Measurements from ENCODE around the gene HTR2B.
A peak's percentile ranks its signal among the peaks of the same experiment; 100 is the strongest.
"Not testable (repeated sequence)": the region's sequence is repeated elsewhere in the genome, so short reads cannot be mapped to it uniquely, and the experiment has no call there.

Gene HTR2B

DNA sequence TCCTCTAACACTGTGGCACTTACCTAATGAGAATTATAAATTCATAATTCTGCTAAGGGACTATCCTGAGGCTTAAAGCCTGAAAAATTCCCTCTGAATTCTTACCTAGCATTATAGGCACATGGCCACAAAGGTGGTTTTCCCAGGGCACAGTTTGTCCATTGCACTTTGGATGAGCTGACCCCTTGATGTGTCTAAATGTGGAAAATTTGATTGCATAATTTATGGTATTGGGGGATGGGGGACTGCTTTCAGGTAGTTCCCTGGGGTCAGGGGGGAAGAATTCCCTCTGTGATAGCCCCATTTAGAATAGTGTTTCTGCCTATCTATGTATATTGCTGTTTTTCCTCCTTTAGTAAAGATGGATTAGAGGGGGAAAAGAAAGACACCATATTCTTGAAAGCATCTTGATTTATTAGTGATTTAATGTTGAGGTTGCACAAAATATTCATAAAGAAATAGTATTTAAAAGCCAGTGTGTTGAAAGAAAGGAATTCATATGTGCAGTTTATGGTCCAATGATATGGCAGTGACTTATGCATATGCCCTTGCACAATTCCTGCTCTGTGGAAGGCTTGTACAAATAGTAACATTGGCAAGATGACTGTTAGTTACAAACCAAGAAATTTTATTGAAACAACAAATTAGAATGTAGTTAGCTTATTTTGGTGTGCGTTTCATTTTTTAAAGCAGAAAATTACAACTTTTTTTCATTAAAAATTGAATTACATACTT lies 8.7 kb upstream of the HTR2B start:
- DNase-seq (ENCODE audit: low read depth) = no peak

DNA sequence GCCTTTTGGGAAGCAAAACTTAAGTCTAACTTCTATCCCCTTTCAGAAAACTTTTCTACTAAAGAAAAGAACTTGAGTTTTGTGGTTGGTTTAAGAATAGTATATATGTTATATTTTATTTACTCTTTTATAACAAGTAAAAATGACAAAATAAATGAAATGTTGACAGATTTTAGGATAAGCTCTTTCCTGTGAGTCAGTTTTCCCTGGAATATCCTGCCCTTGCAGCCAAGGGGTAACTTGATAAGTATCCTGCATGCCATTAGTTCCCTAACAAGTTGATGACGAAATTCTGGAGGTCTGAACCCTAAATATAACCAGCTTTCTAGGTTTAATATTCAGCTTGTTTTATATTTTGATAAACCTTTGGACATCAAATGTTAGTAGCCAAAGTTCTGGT lies 7.3 kb upstream of the HTR2B start:
- no peak for DNase-seq (ENCODE audit: low read depth)

DNA sequence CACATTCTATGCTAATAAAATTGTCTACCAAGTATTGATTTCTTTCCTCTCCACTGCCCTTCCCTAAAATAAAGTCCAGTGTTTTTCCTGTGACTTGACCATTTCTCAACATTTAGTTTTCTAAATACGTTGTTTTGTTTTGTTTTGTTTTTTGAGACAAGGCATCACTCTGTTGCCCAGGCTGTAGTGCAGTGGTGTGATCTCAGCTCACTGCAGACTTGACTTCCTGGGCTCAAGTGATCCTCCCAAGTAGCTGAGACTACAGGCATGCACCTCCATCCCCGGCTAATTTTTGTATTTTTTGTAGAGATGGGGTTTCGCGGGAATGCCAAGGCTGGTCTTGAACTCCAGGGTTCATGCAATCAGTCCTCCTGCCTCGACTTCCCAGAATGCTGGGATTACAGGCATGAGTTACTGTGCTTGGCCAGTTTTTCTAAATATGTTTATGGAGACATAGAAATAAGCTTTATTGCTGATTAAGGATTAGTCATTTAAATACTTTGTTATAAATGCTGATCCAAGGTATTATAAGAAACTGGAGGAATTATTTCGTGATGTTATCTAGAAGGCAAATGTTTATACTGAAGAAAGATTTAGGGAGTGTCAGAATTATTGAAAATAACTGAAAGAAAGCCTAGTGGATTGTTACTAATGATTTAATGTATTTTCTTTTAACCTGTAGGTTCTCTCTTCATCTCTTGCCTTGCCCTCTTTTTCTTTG lies 5.7 kb upstream of the HTR2B start:
- no peak for DNase-seq (ENCODE audit: low read depth)

DNA sequence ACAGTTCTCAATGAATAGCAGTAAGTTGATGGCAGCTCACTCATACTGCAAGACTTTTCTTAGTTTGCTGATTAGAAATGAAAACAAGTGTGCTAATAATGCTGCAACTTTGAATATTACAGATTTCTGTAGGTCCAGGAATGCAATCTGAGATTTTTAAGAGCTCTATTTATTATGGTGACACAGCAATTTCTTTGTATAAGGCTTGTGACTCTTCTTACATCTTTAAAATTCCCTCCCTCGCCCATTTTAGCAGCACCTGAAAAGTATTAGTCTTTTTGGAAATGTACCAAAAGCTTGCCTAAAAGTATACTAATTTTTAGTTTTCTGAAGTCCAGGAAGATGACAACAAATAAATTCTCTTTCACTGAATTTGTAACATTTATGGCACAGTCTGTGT lies 4.4 kb upstream of the HTR2B start:
- DNase-seq (ENCODE audit: low read depth) = no peak

DNA sequence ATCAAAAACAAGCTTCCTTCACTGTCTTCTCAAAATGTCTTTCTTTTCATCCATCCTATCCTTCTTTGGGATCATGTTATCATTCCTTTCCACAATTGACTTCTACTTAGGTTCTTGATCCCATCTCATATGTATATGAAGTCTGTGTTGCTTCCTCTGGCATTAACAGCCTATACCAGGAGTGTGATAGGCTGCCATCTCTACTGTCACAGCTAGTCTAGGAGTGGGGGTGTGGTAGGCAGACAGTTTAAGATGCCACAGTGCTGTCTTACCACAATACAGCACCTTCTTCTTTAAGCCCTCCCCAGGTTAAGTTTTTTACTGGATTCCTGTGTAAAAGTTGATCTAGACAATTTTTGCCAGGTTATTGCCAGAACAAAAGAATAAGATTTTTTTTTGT lies 3.7 kb upstream of the HTR2B start:
- DNase-seq (ENCODE audit: low read depth) = no peak

DNA sequence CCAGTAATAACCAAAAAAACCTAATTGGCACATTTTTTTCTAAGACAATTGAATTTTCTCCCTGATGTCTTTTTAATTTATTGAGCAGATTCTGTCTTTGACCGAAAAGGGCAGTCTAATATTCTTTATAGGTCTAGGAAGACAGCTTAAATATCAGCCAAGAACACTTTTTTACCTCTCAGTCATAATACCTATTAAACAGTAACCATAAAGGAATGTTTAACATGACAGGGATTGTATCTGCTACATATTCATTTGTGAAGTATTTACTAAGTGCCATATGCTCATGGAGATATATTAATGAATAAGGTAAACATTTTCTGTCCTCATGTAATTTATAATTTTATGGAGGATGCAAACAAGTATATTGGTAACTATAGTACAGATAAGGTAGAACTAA lies 3.1 kb upstream of the HTR2B start:
- no peak for DNase-seq (ENCODE audit: low read depth)

DNA sequence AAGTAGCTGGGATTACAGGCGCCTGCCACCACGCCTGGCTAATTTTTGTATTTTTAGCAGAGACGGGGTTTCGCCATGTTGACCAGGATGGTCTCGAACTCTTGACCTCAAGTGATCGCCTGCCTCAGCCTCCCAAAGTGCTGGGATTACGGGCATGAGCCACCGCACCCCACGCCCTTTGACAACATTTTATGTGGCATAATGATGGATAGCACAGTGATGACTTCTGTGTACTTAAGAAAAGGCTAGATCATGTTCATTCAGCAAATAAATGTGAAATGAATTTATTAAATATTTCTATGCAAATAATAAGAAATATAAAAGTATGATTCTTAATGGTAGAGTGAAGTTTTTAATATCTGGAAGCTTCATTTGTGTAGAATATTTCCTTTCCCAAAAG lies 2.6 kb upstream of the HTR2B start:
- DNase-seq (ENCODE audit: low read depth) = no peak

DNA sequence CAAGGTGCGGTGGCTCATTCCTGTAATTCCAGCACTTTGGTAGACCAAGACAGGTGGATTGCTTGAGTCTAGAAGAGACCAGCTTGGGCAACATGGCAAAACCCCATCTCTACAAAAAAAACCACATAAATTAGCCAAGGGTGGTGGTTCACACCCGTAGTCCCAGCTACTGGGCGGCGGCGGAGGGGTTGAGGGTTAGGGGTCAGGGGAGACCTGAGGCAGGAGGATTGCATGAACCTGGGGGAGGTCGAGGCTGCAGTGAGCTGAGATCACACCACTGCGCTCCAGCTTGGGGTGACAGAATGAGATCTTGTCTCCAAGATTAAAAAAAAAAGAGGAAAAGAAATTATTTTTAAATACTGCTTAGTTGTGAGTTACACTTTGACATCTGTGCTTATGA lies 1.3 kb upstream of the HTR2B start:
- no peak for DNase-seq (ENCODE audit: low read depth)

DNA sequence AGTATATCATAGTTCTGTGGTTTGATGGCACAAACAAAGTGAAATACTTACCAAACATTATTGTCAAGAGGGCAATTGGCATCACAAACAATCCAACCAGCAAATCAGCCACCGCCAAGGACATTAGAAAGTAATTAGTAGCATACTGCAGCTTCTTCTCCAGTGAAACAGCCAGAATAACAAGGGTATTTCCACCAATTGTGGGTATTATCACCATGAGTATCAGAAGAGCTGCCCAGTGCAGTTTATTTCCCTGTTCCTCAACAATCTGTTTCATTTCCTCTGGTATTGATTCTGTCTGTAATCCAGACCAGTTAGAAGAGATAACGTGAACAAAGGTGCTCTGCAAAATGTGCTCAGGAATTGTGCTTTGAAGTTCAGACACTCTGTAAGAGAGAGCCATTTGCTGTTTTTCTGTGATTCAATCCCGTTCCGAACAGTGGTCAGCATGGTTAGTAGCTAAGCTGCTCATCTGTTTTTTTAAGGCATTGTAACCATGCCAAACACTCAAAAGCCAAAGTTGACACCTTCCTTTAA lies 1.4 kb downstream of the HTR2B start:
- DNase-seq (ENCODE audit: low read depth) = no peak

DNA sequence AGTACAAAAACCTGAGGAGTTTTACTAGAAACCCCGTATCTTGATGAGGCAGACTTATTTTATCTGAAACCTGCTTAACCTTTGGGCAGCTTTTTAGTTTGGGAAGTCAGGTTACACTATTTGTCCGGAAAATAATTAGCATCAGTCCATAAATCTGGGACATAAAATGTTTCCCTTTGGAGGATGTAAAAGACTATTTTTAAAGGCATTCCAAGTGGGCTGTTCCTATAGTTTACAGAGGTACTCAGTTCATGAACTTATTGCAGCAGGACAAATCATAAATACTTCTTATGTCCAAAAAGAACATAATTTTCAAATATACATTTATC lies 6.3 kb downstream of the HTR2B start:
- DNase-seq (ENCODE audit: low read depth) = no peak

DNA sequence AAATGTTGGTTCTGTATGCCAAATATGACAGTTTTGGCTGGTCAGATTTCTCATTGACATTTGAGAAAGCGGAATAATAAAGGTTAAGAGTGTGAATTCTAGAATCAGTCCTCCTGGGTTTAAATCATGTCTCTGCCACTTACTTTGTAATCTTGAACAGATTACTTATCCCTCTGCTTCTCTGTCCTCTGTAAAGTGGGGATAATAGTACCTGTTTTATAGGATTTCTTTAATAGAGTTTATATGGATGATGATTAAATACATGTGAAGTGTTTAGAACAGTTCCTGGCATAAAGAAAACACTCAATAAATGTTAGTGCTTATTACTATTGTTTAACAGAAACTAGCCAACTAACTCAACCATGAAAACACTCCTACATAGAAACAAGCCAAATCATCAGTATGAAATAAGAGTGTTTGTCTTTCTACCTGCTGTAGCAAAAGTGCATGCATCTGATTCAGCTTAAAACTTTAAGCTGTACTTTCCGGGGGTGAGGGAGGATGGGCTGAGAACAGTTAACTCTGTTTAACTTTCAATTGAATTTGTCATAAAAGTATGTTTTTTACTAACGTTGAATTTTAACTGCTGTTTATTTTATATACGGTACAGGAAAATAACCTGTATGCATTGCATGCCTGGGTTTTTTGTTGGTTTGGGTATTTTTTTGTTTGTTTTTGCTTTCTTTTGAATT lies 6.8 kb downstream of the HTR2B start:
- DNase-seq (ENCODE audit: low read depth) = no peak

DNA sequence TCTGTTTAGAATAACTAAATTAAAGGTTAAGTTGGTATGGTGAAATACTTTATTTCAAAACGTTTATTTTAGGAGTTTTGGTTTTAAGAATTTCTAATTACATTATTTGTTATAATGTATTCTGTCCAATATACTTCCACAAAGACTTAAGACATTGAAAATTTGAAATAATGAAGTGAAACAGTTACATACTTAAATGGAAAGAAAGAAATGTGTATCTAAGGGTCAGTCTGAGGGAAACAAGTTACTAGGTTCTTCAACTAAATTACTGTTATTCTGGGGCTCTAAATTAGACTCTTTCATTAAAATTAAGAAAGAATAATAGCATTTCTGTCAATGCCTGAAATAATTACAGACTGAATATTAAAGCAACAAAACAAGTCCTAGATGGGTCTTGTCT lies 7.7 kb downstream of the HTR2B start:
- no peak for DNase-seq (ENCODE audit: low read depth)

DNA sequence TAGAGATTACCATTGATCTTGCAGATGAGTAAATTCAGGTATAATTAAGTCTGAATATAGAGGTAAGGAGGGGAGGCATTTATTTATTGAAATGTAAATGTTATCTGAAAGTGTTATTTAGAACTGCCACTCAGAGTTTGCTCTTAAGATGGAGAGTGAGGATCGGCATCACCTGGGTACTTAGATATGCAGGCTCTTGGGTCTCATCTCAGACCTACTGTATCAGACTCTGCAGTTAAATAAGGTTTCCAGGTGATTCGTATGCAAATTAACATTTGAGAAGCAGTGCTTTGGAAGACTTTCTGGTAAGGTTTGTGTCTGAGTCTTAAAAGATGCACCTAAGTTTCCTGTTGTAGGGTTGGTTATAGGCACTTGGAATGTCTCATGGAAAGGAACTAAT lies 9.2 kb downstream of the HTR2B start:
- DNase-seq (ENCODE audit: low read depth) = no peak

DNA sequence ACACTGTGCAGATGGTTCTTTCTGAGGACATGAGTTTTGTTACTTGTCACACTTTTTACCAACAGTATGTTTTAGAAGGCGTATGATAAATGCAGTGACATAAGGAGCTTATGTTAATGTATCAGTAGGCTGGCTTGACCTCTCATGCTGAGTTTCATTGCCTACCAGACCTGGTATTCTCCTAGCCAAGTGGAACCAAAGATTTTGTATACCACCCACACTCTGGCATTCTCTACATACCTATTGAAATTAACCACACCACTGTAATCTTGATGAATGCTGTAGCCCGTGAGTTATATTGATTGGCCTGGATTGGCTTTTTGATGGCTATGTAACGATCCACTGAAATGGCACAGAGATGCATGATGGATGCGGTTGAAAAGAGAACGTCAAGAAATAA lies 11.4 kb downstream of the HTR2B start:
- DNase-seq (ENCODE audit: low read depth) = no peak

DNA sequence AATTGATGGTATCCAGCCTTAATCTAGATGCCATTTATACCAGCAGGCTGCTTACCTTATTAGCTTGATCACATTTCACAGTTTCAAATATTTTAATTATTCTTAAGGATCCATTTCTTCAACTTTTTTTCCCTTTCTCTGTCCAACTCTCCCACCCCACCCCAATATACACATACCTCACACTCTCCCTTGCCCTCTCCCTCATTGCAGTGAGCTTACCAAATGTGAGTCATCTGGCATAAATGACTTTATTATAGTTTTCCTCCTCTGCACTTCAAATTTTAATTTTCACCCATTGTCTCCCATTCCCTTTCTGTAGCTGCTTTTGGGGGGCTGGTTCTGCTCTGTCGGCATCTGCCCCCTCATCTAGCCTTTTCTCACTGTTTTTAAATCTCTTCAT lies 12.9 kb downstream of the HTR2B start:
- DNase-seq (ENCODE audit: low read depth) = no peak

DNA sequence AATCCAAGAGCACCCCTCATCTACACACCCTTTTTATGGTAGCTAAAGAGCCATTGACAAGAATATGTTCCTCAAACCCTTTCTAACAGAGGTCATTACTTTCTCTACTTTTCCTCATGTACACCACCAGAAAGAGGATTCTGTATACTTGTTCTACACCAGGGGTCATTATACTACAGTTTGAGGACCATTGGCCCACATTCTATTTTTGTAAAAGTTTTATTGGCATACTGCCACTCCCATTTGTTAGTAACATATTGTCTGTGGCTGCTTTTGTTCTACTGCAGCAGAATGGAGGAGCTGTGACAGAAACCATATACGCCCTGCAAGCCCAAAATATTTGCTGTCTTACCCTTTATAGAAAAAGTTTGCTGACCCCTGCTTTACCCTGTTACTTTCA lies 14.3 kb downstream of the HTR2B start:
- DNase-seq (ENCODE audit: low read depth) = no peak

DNA sequence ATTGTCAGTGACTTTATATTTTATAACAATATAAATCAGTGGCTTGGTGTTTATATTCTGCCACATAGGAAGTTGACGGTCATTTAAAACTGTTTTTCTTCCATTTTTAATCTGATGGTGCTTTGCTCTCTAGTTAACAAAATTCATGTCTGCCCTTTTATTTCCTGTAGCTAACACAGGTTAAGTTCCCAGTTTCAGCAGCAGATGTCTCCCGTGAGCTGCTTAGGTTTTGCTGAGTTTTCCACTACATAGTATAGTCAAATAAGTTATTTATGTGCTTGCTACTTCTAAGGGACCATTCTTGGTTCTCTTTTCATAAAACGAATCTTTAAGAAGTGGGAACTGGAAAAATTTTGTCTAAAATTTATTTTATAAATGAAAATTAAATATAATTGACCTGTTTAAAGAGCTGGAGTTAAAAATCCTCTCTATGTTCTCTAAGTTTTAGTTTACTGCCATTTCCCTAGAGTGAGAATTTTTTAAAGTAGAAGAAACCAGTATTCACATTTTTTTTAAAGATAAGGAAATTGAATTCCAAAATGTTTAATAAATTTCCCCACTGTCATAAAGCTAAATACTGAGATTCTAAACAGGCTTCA lies 20.6 kb downstream of the HTR2B start:
- peak; percentile 26 for DNase-seq (ENCODE audit: low read depth)

DNA sequence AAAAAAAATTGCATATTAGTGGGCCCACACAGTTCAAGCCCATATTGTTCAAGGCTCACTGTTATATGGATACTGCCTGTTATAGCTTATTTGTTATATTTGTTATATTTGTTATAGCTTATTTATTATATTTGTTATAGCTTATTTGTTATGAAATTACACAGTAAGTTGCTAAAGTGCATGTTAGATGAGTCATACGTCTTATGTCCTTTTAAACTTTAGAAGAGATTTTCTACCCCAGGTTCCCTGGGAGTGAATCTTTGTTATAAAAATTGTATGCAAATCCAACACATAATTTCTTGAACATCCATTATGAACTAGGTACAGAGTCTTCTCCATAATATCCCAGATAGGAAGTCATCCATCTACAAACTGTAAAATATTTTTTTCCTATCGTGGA lies 22.1 kb downstream of the HTR2B start:
- DNase-seq (ENCODE audit: low read depth) = no peak

DNA sequence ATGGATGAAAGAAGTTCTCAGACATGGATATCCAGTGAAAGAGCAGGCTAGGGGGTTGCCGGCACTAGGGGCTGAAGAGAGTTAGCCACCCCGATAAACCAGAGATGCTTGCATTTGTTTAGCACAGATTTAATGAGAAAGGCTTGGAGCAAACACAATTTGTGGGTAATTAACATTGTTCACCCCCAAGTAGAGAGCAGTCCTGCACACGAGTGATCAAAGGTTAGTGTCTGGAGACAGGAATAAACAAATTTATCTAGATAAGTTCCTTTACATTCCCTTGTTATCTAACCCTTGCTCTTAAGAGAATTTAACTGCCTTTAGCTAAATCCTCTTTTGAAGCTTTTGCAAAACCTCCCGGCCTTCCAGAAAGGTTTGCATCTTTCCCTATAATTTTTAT lies 23.9 kb downstream of the HTR2B start:
- no peak for DNase-seq (ENCODE audit: low read depth)

DNA sequence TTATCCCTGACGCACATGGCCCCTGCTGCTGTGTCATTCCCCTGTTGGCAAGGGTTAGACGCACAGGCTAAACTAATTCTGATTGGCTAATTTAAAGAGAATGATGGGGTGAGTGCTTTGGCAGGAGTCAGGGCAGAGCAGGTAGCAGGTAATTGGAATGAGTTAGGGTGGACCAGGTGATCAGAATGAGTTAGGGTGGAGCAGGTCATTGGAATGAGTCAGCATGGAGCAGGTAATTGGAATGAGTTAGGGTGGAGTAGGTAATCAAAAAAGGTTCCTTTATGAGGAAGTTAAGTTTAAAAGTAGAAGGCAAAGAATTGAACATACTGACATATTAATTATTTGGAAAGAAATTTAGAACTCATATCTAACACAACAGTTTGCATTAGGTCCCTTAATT lies 24.5 kb downstream of the HTR2B start:
- DNase-seq (ENCODE audit: low read depth) = not testable (repeated sequence)

DNA sequence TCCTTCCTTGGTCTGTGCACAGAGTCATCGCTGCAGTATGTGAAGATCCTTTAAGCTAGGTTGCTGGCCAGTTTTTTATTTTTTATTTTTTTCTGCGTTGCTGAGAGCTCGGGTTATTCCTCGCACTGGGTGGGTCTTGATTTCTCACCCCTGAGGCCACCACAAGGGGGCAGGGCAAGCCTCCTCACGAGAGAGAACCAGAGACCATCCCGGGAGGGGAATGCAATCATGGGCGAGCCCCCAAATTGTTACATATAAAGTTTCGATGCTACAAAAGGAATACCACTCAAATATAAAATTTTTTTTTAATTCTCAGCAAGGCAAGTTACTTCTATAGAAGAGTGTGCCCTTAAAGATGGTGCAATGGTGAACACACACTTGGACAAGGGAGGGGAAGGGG lies 24.9 kb downstream of the HTR2B start:
- no peak for DNase-seq (ENCODE audit: low read depth)

DNA sequence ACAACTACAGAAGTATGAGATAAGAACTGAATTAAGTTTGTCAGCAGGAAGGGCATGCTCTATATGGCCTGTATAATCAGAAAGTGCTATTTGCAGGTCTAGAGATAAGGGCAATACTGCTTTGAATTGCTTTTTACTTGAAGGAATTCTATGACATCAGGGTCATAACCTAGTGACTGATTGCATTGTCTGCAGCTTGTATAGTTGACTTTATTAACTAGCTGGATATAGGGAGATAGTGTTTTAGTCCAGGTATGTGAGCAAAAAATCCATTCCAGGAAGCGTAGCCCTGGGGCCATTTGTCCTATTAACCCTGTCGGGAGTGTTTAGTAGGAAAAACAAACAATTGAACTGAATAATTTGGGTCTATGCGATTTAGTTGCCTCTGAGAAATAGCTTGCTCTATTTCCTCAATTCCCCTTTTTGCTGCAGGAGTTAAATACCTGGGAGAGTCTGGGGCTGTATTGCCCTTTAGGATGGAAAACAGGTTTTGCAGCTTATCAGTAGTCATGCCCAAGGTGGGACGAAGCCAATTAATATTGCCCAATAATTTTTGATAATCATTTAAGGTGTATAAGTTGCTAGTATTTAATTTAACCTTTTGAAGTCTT lies 30.0 kb downstream of the HTR2B start:
- no peak for DNase-seq (ENCODE audit: low read depth)

Data from activated gamma-delta T cell treated with anti-CD3 and anti-CD28 coated beads, Interleukin-2, amount 50 U/mL, for 16 hours (primary cell).